GM19467 (cell line): Measurements from ENCODE around the gene CHCHD1.
"Not testable (repeated sequence)": the region's sequence is repeated elsewhere in the genome, so short reads cannot be mapped to it uniquely, and the experiment has no call there.

Experiments
- ATAC-seq: cut with Tn5 transposase; IDR thresholded peaks from one replicate; pipeline ENCODE4 v1.9.1; 2021; ENCODE audit warnings: mild to moderate bottlenecking, moderate library complexity; ENCODE audit not compliant: unreplicated experiment

CHCHD1 gene

GRCh38 chr10:73790886-73791625 is 9.2 kb downstream of the CHCHD1 start:
- no peak for ATAC-seq

GRCh38 chr10:73791871-73792400 is 10.1 kb downstream of the CHCHD1 start:
- ATAC-seq = no peak

DNA sequence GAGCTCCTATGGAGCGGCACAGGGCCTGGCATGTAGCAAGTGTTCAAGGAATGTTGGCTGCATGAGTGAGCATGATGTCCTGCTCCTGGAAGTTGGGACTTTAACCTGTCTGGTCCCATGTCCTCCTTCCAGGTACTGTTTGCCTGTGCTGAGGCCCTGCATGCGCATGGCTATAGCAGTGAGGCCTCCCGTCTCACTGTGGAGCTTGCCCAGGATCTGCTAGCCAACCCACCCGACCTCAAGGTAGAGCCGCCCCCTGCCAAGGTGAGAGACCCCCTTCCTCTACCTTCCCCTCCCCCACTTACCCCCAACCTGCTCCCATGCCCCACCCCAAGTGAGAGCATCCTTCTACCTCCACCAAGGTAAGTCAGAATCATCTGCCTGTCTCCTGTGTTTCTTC is 11.6 kb downstream of the CHCHD1 start:
- no peak for ATAC-seq

- ATAC-seq = not testable (repeated sequence)
These were observed 13.6 kb downstream of the CHCHD1 start for GRCh38 chr10:73795491-73795890.

DNA sequence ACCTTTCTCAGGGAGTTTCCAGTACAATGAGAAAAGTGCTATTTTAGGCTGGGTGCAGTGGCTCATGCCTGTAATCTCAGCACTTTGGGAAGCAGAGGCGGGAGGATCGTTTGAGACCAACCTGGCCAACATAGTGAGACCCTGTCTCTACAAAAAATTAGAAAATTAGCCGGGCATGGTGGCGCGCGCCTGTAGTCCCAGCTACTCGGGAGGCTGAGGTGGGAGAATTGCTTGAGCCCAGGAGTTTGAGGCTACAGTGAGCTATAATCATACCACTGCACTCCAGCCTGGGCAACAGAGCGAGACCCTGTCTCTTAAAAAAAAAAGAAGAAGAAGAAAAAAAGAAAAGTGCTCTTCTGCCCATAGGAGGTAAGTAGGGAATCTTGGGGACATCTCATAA is 14.2 kb downstream of the CHCHD1 start:
- not testable (repeated sequence) for ATAC-seq

- ATAC-seq = no peak
These were observed 14.9 kb downstream of the CHCHD1 start for GRCh38 chr10:73796766-73797165.

- ATAC-seq = no peak
These were observed 15.6 kb downstream of the CHCHD1 start for GRCh38 chr10:73797324-73798025.

GRCh38 chr10:73798087-73798486 is 16.2 kb downstream of the CHCHD1 start:
- no peak for ATAC-seq

- ATAC-seq = no peak
These were observed 17.2 kb downstream of the CHCHD1 start for GRCh38 chr10:73798927-73799560.

GRCh38 chr10:73799899-73800559 is 18.2 kb downstream of the CHCHD1 start:
- ATAC-seq = no peak

GRCh38 chr10:73800560-73801252 is 18.9 kb downstream of the CHCHD1 start:
- no peak for ATAC-seq

DNA sequence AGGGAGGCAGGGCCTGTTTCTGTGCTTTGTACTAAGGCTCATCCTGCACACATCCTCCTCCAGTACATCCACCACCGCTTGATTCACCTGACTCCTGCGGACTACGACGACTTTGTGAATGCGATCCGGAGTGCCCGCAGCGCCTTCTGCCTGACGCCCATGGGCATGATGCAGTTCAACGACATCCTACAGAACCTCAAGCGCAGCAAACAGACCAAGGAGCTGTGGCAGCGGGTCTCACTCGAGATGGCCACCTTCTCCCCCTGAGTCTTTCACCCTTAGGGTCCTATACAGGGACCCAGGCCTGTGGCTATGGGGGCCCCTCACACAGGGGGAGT is 19.4 kb downstream of the CHCHD1 start:
- no peak for ATAC-seq

DNA sequence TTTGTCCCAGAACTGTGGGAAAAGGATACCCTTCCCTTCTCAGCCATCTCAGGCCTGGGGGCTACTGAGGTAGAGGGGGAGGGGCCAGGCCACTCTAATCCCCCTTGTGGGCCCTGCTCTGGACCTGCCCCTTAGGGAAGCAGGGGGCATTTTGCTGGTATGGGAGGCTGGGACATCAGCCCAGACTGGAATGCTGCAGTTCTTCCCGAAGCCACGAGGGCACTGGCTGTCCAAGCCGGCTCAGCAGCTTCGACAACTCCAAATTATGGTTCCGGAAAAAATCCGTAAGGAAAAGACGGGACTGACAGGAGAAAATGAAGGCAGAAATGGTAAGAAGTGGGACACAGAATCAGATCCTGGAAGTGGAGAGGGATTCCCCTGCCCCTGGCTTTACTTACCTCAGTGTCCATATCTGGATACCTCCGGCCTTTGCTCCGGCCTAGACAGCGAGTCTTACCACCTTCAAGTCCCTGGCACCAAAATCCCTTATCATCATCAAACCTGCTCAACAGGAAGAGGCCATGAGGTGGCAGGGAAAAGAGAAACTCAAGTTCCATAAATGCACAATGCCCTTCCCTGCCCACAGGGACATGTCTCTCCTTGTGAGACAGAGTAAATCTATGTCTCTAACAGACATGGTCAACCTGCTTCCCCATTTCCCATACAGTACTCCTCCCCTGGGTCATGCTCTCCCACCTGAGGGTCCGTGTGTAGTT is 20.6 kb downstream of the CHCHD1 start:
- no peak for ATAC-seq

GRCh38 chr10:73803680-73804286 is 21.9 kb downstream of the CHCHD1 start:
- no peak for ATAC-seq

DNA sequence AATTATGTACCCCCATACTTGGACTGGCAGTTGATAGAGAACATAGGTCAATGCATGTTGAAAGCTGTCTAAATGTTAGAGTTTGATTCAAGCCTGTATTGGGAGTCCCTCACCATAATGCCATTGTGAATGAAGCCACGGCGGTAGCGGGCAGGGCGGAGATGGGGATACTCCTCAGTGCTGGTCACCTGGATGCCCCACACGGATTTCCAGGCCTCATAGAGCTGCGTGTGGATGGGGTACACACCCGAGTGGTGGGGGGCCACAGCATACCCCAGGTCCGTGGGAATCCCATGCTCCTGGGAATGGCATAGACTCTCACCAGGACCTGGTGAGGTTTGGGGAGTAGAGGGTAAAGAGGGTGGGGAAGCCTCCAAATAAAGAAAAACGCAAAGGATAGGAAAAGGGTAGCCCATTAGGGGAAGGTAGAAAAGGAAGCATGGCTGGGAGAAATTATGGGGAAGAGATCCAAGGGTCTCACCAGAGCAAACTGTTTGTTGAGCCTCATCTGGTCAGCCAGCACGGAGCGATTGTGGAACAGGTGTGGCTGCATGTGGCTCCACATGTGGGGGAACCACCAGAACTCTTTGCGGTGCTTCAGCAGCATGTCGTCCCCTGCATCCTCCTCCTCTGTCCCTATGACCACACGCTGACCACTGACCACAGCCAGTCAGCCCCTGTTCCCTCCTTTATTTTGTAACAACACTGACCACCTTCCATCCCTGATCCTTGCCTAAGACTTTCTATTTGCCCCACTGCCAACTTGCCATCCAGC is 24.5 kb downstream of the CHCHD1 start:
- ATAC-seq = no peak

GRCh38 chr10:73807471-73807870 is 25.6 kb downstream of the CHCHD1 start:
- no peak for ATAC-seq

- no peak for ATAC-seq
These were observed 26.4 kb downstream of the CHCHD1 start for GRCh38 chr10:73808021-73808815.
